Endothelial cell of umbilical vein (primary cell): Measurements from ENCODE around the gene SEMA6A. TPM values are rescaled to one million over a fixed set of nuclear protein-coding genes. Genes with fewer than 3 reads are reported as not detected.

ENCODE experiments used
- BruUV-seq: library from RNA; stranded (reverse); fragments of 400-500 nt; replicated peaks from 2 replicates; lab custom pipeline; 2021; lab: Mats Ljungman, UMichigan
- CTCF ChIA-PET: fragments of 300-600, 350-600 bp; sonication (Branson Sonifier 250); formaldehyde crosslinking; loops from one replicate; lab custom pipeline; 2021; ENCODE audit warnings: antibody characterized with exemption, inconsistent platforms; lab: Charles Lee
- POLR2A ChIA-PET: fragments of 300-600, 350-600 bp; sonication (Branson Sonifier 250); formaldehyde crosslinking; loops from one replicate; lab custom pipeline; 2021; ENCODE audit warnings: antibody characterized with exemption, inconsistent platforms; lab: Charles Lee
- DNase-seq: peaks from one replicate; pipeline ENCODE4 v3.0.0-alpha.2; 2011; ENCODE audit warnings: low read depth, low spot score
- FAIRE-seq: peaks from 2 replicates; lab custom pipeline; 2011; peaks lifted over from hg19 to GRCh38; lab: Jason Lieb, UNC
- H2AFZ ChIP-seq: 2 replicates; pipeline ENCODE4 v1.6.0; 2012; ENCODE audit warnings: low read depth, low read length, control low read depth, inconsistent platforms
- H3K27ac ChIP-seq: 2 replicates; pipeline ENCODE4 v1.5.1; 2011; ENCODE audit warnings: low read depth, mild to moderate bottlenecking, control low read depth, low read length, moderate library complexity; ENCODE audit not compliant: insufficient read depth
- H3K27me3 ChIP-seq, 2 experiments: 2 replicates each; pipeline versions ENCODE4 v1.6.0 to v1.6.1; 2011; ENCODE audit warnings: low read length in 2 of 2, mixed read lengths in 1 of 2; ENCODE audit not compliant: control insufficient read depth in 2 of 2, insufficient read depth in 2 of 2
- H3K36me3 ChIP-seq, 2 experiments: 2 replicates in 1 of 2; 3 replicates in 1 of 2; pipeline ENCODE4 v1.5.1; 2011; ENCODE audit warnings: low read length in 2 of 2, mild to moderate bottlenecking in 1 of 2, moderate library complexity in 1 of 2; ENCODE audit not compliant: control insufficient read depth in 2 of 2, insufficient read depth in 2 of 2; ENCODE audit errors: extremely low read depth in 1 of 2
- H3K4me1 ChIP-seq: 3 replicates; pipeline ENCODE4 v1.5.1; 2011; ENCODE audit warnings: mild to moderate bottlenecking, low read length; ENCODE audit not compliant: control insufficient read depth, insufficient read depth; ENCODE audit errors: extremely low read depth
- H3K4me2 ChIP-seq: 2 replicates; pipeline ENCODE4 v1.6.1; 2011; ENCODE audit warnings: low read length, control low read depth, mixed read lengths; ENCODE audit not compliant: insufficient read depth
- H3K4me3 ChIP-seq, 3 experiments: fragments of 200-600 bp in 1 of 3; sonication (generic), shearing (Covaris generic) in 1 of 3; replicated peaks in 1 of 3; 2 replicates each; pipeline ENCODE4 v1.5.1; 2011 to 2016; ENCODE audit warnings: control low read depth in 3 of 3, low read length in 3 of 3, mild to moderate bottlenecking in 2 of 3, inconsistent platforms in 1 of 3, low read depth in 1 of 3, moderate library complexity in 1 of 3; ENCODE audit not compliant: insufficient read depth in 1 of 3
- H3K79me2 ChIP-seq: 2 replicates; pipeline ENCODE4 v1.6.0; 2012; ENCODE audit warnings: low read length, inconsistent platforms; ENCODE audit not compliant: control insufficient read depth, insufficient read depth
- H3K9ac ChIP-seq: replicated peaks from 2 replicates; pipeline ENCODE3; 2011; ENCODE audit warnings: low read length, control low read depth; ENCODE audit not compliant: insufficient read depth; ENCODE audit errors: extremely low read depth
- H3K9me1 ChIP-seq: replicated peaks from 3 replicates; pipeline ENCODE4 v1.6.0; 2011; ENCODE audit warnings: mild to moderate bottlenecking, low read length; ENCODE audit not compliant: control insufficient read depth, insufficient read depth; ENCODE audit errors: extremely low read depth
- H3K9me3 ChIP-seq: replicated peaks from 2 replicates; pipeline ENCODE4 v1.5.1; 2012; ENCODE audit warnings: low read length, inconsistent platforms; ENCODE audit not compliant: control insufficient read depth, insufficient read depth
- H4K20me1 ChIP-seq: replicated peaks from 2 replicates; pipeline ENCODE3; 2011; ENCODE audit warnings: mild to moderate bottlenecking, low read length; ENCODE audit not compliant: control insufficient read depth, insufficient read depth; ENCODE audit errors: extremely low read depth
- CTCF ChIP-seq, 2 donors: IDR thresholded peaks; 1 replicate in 1 of 2; 2 replicates in 1 of 2; pipeline ENCODE4 v1.5.1; 2011; ENCODE audit warnings: low read length in 2 of 2, mild to moderate bottlenecking in 2 of 2, moderate library complexity in 2 of 2, control low read depth in 1 of 2, inconsistent platforms in 1 of 2, low read depth in 1 of 2; ENCODE audit not compliant: insufficient read depth in 1 of 2; ENCODE audit errors: extremely low read depth in 1 of 2
- FOS ChIP-seq: IDR thresholded peaks from 2 replicates; pipeline ENCODE4 v1.6.1; 2011; ENCODE audit warnings: mild to moderate bottlenecking, low read length, moderate library complexity, borderline replicate concordance; ENCODE audit not compliant: insufficient read depth
- GATA2 ChIP-seq: IDR thresholded peaks from 2 replicates; pipeline ENCODE4 v1.7.0; 2011; ENCODE audit warnings: low read depth, mild to moderate bottlenecking, moderate library complexity, mixed read lengths, low read length; ENCODE audit not compliant: insufficient read length, insufficient read depth
- JUN ChIP-seq: IDR thresholded peaks from 2 replicates; pipeline ENCODE4 v1.6.1; 2011; ENCODE audit warnings: borderline replicate concordance, low read depth; ENCODE audit not compliant: insufficient read length, insufficient read depth
- MAX ChIP-seq: IDR thresholded peaks from 2 replicates; pipeline ENCODE4 v1.6.1; 2011; ENCODE audit not compliant: insufficient read depth, insufficient read length
- MYC ChIP-seq: IDR thresholded peaks from one replicate; pipeline ENCODE4 v1.6.1; 2011; ENCODE audit warnings: mild to moderate bottlenecking, low read depth, low read length
- dilution Hi-C: fragments of 300-500 bp; cut with MboI; formaldehyde crosslinking; loops from one replicate; pipeline ENCODE4 v1.15.0; 2019; ENCODE audit warnings: low sequenced_read_pairs; ENCODE audit not compliant: extremely low pct_ligation_motif_present
- intact Hi-C: fragments of 100-400 bp; cut with micrococcal nuclease; formaldehyde crosslinking; loops from one replicate; pipeline ENCODE4 v1.10.0; 2022
- polyA plus RNA-seq, 4 experiments: library from polyadenylated mRNA; depleted of rRNA in 3 of 4; stranded (reverse) in 3 of 4; unstranded in 1 of 4; fragments of >200 nt; gene quantifications; 2 replicates each; pipeline versions ENCODE4 v1.2.1 to v1.2.3, GENCODE V29; 2011 to 2012; ENCODE audit warnings: missing spikeins in 1 of 4
- total RNA-seq: library from RNA; stranded (reverse); gene quantifications from 2 replicates; pipeline ENCODE4 v1.2.3, GENCODE V29; 2021

Gene SEMA6A
- total and polyA plus RNA-seq, 2 donors (not counting 3 experiments of a cell fraction or from before 2014, with no cell fraction given), result 0.43 to 1.5 TPM

- FAIRE-seq (no peak), DNase-seq (no peak)
- Histone ChIP-seq H3K27ac (no peak overlapping the region), H3K9ac (no peak overlapping the region), H3K9me3 (no peaks in the 10 kb centered on the region), H3K27me3 (no peaks in the 10 kb centered on the region), H3K4me1 (no peaks in the 10 kb centered on the region), H2AFZ (no peak overlapping the region), H3K9me1 (no peaks in the 10 kb centered on the region), H3K4me3 (no peak overlapping the region), H3K4me2 (no peak overlapping the region), H3K36me3 (no peaks in the 10 kb centered on the region), H4K20me1 (no peaks in the 10 kb centered on the region), H3K79me2 (no peaks in the 10 kb centered on the region)
- no TSS peak for BruUV-seq
- POLR2A ChIA-PET, result no interaction called here
- dilution Hi-C loops, result no loop called here
- CTCF ChIA-PET, result no interaction called here
- intact Hi-C loops, result no loop called here
- no peak for TF ChIP-seq FOS
- TF ChIP-seq MAX, result no peak
- TF ChIP-seq JUN, result no peak
- no peak for TF ChIP-seq MYC
- TF ChIP-seq CTCF (IDR thresholded peaks at IDR 0.05; ENCODE audit: extremely low read depth in 1 of 2, insufficient read depth in 1 of 2, low read depth in 1 of 2, low read length in 2 of 2), result no peak
- no peak for TF ChIP-seq GATA2
Measured at GRCh38 chr5:116494784-116495450, 79.7 kb downstream of the SEMA6A start.
